ENCODE data around the gene VEGFA.
A peak's percentile ranks its signal among the peaks of the same experiment; 100 is the strongest.

The VEGFA gene

GRCh38 chr6:43772681-43773049 is 2.7 kb downstream of the VEGFA start:
- no peak for DNase-seq (ENCODE audit: low read depth)

GRCh38 chr6:43773050-43773979 is 3.3 kb downstream of the VEGFA start:
- peak; percentile 37 for DNase-seq (ENCODE audit: low read depth)

GRCh38 chr6:43773980-43774775 is 4.2 kb downstream of the VEGFA start:
- no peak for DNase-seq (ENCODE audit: low read depth)

GRCh38 chr6:43774776-43775534 is 4.9 kb downstream of the VEGFA start:
- DNase-seq (ENCODE audit: low read depth), result peak; percentile 33

GRCh38 chr6:43775535-43775885 is 5.5 kb downstream of the VEGFA start:
- DNase-seq (ENCODE audit: low read depth), result no peak

GRCh38 chr6:43776115-43776798 is 6.2 kb downstream of the VEGFA start:
- DNase-seq (ENCODE audit: low read depth), result no peak

GRCh38 chr6:43776799-43777776 is 7.1 kb downstream of the VEGFA start:
- DNase-seq (ENCODE audit: low read depth), result no peak

GRCh38 chr6:43778131-43778855 is 8.3 kb downstream of the VEGFA start:
- DNase-seq (ENCODE audit: low read depth), result no peak

GRCh38 chr6:43778976-43779851 is 9.2 kb downstream of the VEGFA start:
- DNase-seq (ENCODE audit: low read depth), result no peak

- DNase-seq (ENCODE audit: low read depth), result no peak
Measured at GRCh38 chr6:43779852-43780236, 9.8 kb downstream of the VEGFA start.

- no peak for DNase-seq (ENCODE audit: low read depth)
Measured at GRCh38 chr6:43780293-43780692, 10.3 kb downstream of the VEGFA start.

- DNase-seq (ENCODE audit: low read depth), result no peak
Measured at GRCh38 chr6:43780941-43781928, 11.2 kb downstream of the VEGFA start.

GRCh38 chr6:43781941-43782704 is 12.1 kb downstream of the VEGFA start:
- DNase-seq (ENCODE audit: low read depth), result no peak

GRCh38 chr6:43782764-43783513 is 12.9 kb downstream of the VEGFA start:
- no peak for DNase-seq (ENCODE audit: low read depth)

GRCh38 chr6:43784049-43784855 is 14.2 kb downstream of the VEGFA start:
- no peak for DNase-seq (ENCODE audit: low read depth)

Measured in activated T-helper 9 cell treated with anti-CD3 and anti-CD28 coated beads, Interleukin-2, amount 50 U/mL, for 16 hours (primary cell).